Measurements from ENCODE around the gene BIRC7.

Gene BIRC7

DNA sequence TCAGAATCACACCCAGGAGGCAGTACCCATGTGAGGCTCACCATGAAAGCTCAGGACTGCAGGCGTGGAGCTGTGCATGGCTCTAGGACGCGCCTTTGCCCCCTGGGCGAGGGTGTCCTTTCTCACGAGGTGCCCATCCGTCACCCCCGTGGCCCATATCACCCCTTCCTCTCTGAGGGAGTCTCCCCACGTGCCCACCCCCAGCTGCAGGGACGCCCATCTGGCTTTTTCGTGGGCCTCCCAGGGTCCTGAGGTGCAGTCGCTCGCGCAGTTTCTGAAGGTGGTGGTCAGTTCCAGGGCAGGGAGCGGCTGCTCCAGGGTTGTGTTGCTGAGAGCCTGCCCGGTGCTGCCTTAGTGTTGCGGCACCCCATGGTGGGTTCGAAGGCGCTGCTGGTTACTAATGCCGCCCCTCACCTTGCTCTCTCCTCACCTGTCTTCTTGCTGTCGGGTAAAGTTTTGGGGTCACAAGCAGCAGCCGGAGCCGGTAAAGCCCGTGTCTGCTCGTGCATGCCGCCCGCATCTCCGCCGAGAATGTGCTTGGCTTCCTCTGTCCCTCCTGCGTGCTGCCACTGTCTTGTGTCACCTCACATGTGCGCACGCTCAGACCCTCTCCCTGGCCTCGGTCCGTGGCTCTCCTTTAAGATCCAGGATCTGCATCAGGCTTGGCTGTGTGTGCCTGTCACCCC lies 47.8 kb downstream of the BIRC7 start:
- Histone ChIP-seq H3K36me3 (replicated peaks) (peaks cover 92% of the 10 kb centered on the region), H3K4me3 (ENCODE audit: low read depth, low read length) (no peak overlapping the region), H3K27ac (no peak overlapping the region), H3K27me3 (replicated peaks) (no peaks in the 10 kb centered on the region)
- DNase-seq: no peak
- TF ChIP-seq, protein P1, sequence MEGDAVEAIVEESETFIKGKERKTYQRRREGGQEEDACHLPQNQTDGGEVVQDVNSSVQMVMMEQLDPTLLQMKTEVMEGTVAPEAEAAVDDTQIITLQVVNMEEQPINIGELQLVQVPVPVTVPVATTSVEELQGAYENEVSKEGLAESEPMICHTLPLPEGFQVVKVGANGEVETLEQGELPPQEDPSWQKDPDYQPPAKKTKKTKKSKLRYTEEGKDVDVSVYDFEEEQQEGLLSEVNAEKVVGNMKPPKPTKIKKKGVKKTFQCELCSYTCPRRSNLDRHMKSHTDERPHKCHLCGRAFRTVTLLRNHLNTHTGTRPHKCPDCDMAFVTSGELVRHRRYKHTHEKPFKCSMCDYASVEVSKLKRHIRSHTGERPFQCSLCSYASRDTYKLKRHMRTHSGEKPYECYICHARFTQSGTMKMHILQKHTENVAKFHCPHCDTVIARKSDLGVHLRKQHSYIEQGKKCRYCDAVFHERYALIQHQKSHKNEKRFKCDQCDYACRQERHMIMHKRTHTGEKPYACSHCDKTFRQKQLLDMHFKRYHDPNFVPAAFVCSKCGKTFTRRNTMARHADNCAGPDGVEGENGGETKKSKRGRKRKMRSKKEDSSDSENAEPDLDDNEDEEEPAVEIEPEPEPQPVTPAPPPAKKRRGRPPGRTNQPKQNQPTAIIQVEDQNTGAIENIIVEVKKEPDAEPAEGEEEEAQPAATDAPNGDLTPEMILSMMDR (IDR thresholded peaks at IDR 0.05; ENCODE audit: low read depth, low read length, missing control alignments): no peak
- in situ Hi-C loops (cut with HindIII; ENCODE audit: low pct_ligation_motif_present, low sequenced_read_pairs): no loop called here

DNA sequence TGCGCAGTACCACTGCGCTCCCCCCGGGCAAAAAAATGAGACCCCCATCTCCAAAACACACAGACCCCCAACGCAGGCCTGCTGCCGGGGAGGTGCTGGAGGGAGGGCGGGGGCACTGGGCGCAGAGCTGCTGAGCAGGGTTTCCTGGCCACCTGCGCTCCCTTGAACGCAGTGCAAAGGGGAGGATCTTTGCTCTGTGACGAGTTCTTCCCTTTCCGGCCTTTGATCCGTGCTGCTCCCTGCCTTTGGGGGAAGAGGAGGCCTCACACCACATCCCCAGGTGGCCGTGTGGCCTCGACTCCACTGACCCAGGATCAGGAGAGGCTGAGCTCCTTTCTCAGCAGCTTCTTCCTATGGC lies 48.4 kb downstream of the BIRC7 start:
- Histone ChIP-seq H3K27me3 (replicated peaks) (no peaks in the 10 kb centered on the region), H3K27ac (no peak overlapping the region), H3K4me3 (ENCODE audit: low read depth, low read length) (no peak overlapping the region), H3K36me3 (replicated peaks) (peaks cover 92% of the 10 kb centered on the region)
- in situ Hi-C loops (cut with HindIII; ENCODE audit: low pct_ligation_motif_present, low sequenced_read_pairs): no loop called here
- TF ChIP-seq, protein P1 (IDR thresholded peaks at IDR 0.05; ENCODE audit: low read depth, low read length, missing control alignments): no peak
- DNase-seq: no peak

DNA sequence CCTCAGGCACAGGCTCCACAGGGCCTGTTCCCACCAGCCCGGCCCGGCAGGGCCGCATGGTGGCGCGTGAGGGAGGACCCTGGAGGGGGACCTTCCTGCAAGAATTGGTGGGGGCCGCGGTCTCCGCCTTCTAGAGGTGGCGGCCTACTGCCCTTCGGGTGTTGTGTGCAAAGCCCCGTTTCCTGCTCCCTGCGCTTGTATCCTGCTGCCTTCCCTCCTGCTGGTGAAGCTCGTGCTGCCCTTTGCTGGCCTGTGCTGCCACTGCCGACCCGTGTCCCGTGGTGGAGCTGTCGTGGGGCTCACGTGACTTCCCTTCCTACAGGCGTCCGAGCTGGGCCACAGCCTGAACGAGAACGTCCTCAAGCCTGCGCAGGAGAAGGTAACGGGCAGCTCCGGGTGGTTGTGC lies 48.8 kb downstream of the BIRC7 start:
- TF ChIP-seq, protein P1 (IDR thresholded peaks at IDR 0.05; ENCODE audit: low read depth, low read length, missing control alignments): no peak
- no peaks in the 10 kb centered on the region for H3K27me3 ChIP-seq (replicated peaks)
- no peak overlapping the region for H3K27ac ChIP-seq
- no peak overlapping the region for H3K4me3 ChIP-seq (ENCODE audit: low read depth, low read length)
- peaks cover 92% of the 10 kb centered on the region for H3K36me3 ChIP-seq (replicated peaks)
- no peak for DNase-seq
- in situ Hi-C loops (cut with HindIII; ENCODE audit: low pct_ligation_motif_present, low sequenced_read_pairs): no loop called here

DNA sequence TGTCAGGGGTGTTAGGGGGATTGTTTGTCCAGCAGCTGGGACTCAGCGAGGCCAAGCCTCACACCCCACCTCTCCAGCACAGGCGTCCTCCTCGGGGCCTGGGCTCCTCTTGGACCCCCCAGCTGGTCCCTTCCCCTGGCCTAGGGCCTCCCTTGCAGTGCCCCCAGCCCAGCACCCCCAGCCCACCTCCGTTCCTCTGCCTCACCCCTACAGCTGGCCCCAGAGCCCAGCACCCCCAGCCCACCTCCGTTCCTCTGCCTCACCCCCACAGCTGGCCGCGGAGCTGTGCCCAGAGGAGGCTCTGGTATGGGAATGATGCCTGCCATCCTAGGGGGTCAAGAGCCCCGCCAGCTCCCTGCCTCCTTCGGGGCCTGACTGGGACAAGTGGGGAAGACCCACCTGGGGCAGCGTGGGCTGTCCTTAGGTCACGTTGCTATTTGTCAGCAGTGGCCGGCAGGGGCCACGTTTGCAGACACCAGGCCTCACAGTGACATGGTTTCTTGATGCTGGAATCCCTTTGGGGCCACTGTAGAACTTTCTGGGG lies 49.3 kb downstream of the BIRC7 start:
- DNase-seq: no peak
- Histone ChIP-seq H3K27me3 (replicated peaks) (no peaks in the 10 kb centered on the region), H3K27ac (no peak overlapping the region), H3K4me3 (ENCODE audit: low read depth, low read length) (no peak overlapping the region), H3K36me3 (replicated peaks) (peaks cover 90% of the 10 kb centered on the region)
- TF ChIP-seq, protein P1 (IDR thresholded peaks at IDR 0.05; ENCODE audit: low read depth, low read length, missing control alignments): no peak
- in situ Hi-C loops (cut with HindIII; ENCODE audit: low pct_ligation_motif_present, low sequenced_read_pairs): no loop called here

DNA sequence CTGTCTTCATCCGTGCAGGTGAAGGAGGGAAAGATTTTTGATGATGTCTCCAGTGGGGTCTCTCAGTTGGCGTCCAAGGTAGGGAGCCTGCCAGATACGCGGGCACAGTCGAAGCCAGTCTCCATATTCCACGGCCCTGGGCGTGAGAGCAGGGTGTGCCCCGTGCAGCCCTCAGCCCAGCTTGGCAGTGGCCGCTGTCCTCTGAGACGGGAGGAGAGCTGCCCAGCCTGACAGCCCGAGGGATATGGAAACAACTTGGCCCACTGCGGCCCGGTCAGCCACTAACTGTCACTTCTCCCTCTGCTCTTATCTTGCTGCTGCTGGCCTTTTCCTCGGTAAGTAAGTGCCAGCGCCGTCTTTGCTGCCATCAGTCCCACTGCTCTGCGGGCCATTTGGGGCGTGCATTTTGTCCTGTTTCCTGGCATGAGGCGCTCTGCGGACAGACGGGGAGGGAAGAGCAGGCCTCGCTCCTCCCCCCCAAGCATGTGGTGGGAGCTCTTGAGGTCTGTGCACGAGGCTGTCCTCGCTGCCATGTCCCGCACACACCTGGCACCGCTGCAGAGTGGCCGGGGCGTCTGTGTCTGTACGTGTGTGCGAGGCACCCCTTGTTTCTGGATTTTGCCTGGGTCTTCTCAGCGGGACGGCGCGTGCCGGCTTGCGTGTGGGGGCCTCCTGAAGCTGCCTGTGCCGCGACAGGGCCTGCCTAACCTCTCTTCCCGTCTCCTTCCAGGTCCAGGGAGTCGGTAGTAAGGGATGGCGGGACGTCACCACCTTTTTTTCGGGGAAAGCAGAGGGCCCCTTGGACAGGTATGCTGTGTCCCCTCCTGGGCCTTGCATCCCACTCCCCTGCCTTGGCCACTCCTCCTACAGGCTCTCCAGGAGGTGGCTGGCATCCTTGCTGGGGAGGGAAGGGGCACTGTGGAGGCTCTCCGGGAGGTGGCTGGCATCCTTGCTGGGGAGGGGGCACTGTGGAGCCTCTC lies 50.2 kb downstream of the BIRC7 start:
- Histone ChIP-seq H3K27ac (no peak overlapping the region), H3K36me3 (replicated peaks) (peaks cover 83% of the 10 kb centered on the region), H3K27me3 (replicated peaks) (no peaks in the 10 kb centered on the region), H3K4me3 (ENCODE audit: low read depth, low read length) (no peak overlapping the region)
- no peak for DNase-seq
- TF ChIP-seq, protein P1 (IDR thresholded peaks at IDR 0.05; ENCODE audit: low read depth, low read length, missing control alignments): no peak
- in situ Hi-C loops (cut with HindIII; ENCODE audit: low pct_ligation_motif_present, low sequenced_read_pairs): no loop called here
